ENCODE data around the gene RGL3.

DNA sequence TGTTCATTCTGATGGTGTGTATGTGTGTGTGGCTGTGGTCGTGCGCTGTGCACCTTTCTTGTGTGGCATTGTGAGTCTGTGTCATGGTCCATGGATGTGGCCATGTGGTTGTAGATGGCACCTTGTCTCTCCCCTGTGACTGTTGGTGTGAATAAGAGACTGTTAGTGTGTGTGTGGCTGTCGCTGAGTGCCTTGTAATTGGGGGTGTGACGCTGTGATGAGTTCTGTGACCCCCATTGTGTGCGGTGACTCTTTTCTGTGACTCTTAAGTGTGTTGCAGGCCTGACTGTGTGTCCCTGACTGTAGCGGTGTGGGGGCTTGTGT, 63.1 kb downstream of the RGL3 start:
- TF ChIP-seq, protein P1, sequence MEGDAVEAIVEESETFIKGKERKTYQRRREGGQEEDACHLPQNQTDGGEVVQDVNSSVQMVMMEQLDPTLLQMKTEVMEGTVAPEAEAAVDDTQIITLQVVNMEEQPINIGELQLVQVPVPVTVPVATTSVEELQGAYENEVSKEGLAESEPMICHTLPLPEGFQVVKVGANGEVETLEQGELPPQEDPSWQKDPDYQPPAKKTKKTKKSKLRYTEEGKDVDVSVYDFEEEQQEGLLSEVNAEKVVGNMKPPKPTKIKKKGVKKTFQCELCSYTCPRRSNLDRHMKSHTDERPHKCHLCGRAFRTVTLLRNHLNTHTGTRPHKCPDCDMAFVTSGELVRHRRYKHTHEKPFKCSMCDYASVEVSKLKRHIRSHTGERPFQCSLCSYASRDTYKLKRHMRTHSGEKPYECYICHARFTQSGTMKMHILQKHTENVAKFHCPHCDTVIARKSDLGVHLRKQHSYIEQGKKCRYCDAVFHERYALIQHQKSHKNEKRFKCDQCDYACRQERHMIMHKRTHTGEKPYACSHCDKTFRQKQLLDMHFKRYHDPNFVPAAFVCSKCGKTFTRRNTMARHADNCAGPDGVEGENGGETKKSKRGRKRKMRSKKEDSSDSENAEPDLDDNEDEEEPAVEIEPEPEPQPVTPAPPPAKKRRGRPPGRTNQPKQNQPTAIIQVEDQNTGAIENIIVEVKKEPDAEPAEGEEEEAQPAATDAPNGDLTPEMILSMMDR (IDR thresholded peaks at IDR 0.05; ENCODE audit: insufficient read depth, low read length): no peak
- TF ChIP-seq SPI1 (IDR thresholded peaks at IDR 0.05; ENCODE audit: borderline replicate concordance, low read depth) (no peak), POLR2AphosphoS5 (IDR thresholded peaks at IDR 0.05; ENCODE audit: low read depth) (no peak; the same call in 1 of the 2 replicates), GABPA (IDR thresholded peaks at IDR 0.05; ENCODE audit: low read depth) (no peak)
- TF ChIP-seq, protein P2, sequence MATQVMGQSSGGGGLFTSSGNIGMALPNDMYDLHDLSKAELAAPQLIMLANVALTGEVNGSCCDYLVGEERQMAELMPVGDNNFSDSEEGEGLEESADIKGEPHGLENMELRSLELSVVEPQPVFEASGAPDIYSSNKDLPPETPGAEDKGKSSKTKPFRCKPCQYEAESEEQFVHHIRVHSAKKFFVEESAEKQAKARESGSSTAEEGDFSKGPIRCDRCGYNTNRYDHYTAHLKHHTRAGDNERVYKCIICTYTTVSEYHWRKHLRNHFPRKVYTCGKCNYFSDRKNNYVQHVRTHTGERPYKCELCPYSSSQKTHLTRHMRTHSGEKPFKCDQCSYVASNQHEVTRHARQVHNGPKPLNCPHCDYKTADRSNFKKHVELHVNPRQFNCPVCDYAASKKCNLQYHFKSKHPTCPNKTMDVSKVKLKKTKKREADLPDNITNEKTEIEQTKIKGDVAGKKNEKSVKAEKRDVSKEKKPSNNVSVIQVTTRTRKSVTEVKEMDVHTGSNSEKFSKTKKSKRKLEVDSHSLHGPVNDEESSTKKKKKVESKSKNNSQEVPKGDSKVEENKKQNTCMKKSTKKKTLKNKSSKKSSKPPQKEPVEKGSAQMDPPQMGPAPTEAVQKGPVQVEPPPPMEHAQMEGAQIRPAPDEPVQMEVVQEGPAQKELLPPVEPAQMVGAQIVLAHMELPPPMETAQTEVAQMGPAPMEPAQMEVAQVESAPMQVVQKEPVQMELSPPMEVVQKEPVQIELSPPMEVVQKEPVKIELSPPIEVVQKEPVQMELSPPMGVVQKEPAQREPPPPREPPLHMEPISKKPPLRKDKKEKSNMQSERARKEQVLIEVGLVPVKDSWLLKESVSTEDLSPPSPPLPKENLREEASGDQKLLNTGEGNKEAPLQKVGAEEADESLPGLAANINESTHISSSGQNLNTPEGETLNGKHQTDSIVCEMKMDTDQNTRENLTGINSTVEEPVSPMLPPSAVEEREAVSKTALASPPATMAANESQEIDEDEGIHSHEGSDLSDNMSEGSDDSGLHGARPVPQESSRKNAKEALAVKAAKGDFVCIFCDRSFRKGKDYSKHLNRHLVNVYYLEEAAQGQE (IDR thresholded peaks at IDR 0.05; ENCODE audit: insufficient replicate concordance, low read depth): no peak
